ENCODE data around the gene SLC7A1. TPM values are rescaled to one million over a fixed set of nuclear protein-coding genes. Genes with fewer than 3 reads are reported as not detected.
A peak's percentile ranks its signal among the peaks of the same experiment; 100 is the strongest.

The SLC7A1 gene
- total RNA-seq, 1 donor from 2014 or later, result 30.7 TPM

- intact Hi-C loops (cut with DNase I), result no loop called here
- no peak for DNase-seq (ENCODE audit: low spot score)
Measured at GRCh38 chr13:29515372-29515771, 80.1 kb downstream of the SLC7A1 start.

DNA sequence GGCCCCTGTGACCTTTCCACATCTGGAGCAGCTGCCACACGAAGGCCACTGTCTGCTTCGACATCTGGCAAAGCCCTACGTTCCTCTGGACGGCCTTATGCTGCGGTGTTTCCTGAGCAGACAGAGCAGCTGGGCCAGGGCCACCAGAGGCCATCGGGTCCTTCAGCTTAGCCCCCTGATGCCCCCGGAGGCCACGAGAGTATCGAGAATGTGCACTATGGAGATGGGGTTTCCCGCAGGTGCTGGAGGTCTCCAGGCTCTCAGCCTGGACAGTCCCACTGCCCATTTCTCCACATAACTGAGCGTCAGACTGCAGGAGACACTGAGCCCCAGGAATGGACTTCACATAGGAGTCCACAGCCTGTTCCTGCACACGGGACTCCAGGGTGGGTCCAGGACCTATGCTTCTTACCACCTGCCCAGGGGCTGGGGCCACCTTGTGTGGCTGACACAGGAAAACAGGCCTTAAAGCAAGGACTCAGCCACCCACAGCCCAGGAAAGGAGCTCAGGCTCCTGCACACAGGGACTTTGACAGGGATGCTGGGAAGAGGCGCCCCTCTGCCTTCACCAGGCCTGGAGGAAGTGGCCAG is 80.7 kb downstream of the SLC7A1 start:
- DNase-seq (ENCODE audit: low spot score), result no peak
- intact Hi-C loops (cut with DNase I), result no loop called here

- no peak for DNase-seq (ENCODE audit: low spot score)
- intact Hi-C loops (cut with DNase I), result no loop called here
Measured at GRCh38 chr13:29513981-29514719, 81.3 kb downstream of the SLC7A1 start.

DNA sequence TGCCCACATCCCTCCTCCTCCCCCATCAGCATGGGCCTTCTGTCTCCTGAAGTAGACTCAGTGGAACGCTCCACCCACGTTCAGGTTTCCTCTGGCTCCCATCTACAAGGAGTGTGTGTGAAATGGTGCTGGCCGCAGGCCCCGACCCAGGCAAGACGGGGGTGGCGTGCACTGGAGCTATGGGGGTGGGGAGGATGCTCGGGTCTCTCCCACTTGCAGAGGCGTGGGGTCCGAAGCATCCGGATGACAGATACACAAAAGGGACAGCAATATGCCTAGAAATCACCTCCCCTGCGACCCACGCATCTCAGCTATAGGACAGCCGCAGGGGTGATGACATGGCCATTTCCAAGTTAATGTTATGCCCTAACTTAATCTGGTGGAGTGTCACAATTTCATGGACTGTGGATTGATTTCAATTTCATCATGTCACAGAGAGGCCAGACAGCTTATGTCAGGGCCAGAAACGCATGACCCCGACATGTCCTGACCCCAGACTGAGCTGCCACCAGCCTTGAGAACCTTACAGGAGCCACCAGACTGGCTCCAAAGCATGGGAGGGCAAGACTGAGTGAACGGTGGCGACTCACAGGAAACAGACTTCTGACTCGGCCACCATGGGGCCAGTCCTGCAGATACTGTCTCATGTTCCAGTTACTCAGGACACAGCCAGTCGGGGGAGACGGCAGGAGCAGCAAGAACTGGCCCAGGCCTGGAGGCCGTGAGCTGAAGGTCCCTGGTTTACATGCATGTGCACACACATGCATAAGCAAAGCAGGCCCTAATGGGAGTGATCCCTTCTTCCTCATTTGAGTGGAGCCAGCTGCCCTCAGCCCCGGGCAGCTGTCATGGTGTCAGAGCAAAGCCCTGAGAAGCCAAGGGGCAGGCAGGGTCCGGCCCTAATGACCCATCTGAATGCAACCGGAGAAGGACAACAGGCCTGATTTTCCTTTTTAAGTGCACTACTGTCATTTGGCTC is 82.2 kb downstream of the SLC7A1 start:
- DNase-seq (ENCODE audit: low spot score), result no peak
- intact Hi-C loops (cut with DNase I), result no loop called here

DNA sequence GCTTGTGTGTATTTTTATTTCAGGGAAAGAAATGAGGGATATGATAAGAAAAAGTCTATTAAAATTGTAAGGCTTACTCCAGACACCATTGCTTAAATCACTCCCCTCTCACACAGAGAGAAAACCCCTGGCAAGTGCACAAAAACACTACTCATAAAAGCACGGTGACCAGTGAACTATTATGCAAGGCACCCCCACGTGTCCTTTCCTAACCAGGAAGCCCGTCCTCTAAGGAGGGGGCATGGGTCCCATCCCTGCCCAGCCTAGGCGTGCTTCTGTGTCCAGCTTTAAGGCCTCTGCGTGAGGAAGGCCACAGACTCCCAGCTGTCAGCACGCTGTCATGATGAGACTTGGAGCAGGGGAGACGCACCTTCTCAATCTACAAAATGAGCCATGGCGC is 83.5 kb downstream of the SLC7A1 start:
- intact Hi-C loops (cut with DNase I), result no loop called here
- DNase-seq (ENCODE audit: low spot score), result no peak

- intact Hi-C loops (cut with DNase I), result no loop called here
Measured at GRCh38 chr13:29511106-29511796, 84.2 kb downstream of the SLC7A1 start.

DNA sequence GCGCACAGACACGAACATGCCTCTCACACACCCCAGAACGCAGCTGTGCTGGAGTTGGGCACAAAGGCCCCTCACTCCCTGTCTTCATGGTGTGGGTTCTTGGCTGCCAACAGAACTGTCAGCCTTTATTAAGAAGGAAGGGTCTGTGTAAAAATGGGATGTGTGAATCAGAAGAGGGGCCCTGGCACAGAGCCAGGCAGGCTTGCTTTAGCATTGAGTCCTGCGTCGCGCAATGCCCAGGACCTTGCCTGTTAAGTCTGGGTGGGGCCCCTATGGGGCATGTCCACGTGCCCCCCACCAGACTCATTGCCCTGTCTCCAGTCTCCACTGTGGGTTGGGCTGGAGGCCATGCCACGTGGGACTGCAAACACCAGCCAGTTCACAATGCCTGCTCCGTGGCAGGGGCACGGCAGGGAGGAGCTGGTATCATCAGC is 84.8 kb downstream of the SLC7A1 start:
- intact Hi-C loops (cut with DNase I), result loop anchor here (1.0 kb wide), 1 partner anchor 84 kb away; no protein-coding TSS in a partner anchor

More at GRCh38 chr13:29511106-29511796, 84.2 kb downstream of the SLC7A1 start:
- DNase-seq (ENCODE audit: low spot score), result no peak

GRCh38 chr13:29509999-29510589 is 85.4 kb downstream of the SLC7A1 start:
- no peak for DNase-seq (ENCODE audit: low spot score)
- intact Hi-C loops (cut with DNase I), result loop anchor here (1.0 to 2.0 kb wide), 3 partner anchors 84 to 605 kb away; no protein-coding TSS in a partner anchor

More for the DNA sequence above, 84.8 kb downstream of the SLC7A1 start:
- no peak for DNase-seq (ENCODE audit: low spot score)

- intact Hi-C loops (cut with DNase I), result loop anchor here (2.0 kb wide), 2 partner anchors 200 to 606 kb away; no protein-coding TSS in a partner anchor
- no peak for DNase-seq (ENCODE audit: low spot score)
Measured at GRCh38 chr13:29508876-29509252, 86.6 kb downstream of the SLC7A1 start.

GRCh38 chr13:29508130-29508875 is 87.2 kb downstream of the SLC7A1 start:
- intact Hi-C loops (cut with DNase I), result loop anchor here (2.0 kb wide), 2 partner anchors 200 to 606 kb away; no protein-coding TSS in a partner anchor
- DNase-seq (ENCODE audit: low spot score), result peak; percentile 87

DNA sequence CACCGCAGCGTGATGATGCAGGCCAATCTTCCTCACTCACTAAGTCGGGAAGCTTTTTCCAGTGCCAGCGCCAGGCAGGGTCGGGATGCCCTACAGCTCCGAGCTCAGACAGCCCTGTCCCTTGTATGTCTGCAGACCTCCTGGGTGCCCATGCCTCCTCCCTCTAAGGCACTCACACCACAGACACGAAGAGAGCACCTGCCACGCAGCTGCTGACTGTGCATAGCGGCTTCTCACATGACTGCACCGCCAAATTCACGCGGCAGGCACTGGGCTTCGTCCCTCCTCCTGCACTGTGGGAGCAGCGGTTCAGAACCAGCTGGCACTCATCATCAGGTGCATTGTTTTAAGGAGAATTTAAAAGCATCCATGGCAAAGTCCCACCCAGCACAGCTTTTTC is 88.1 kb downstream of the SLC7A1 start:
- no peak for DNase-seq (ENCODE audit: low spot score)
- intact Hi-C loops (cut with DNase I), result no loop called here

GRCh38 chr13:29505950-29506349 is 89.5 kb downstream of the SLC7A1 start:
- DNase-seq (ENCODE audit: low spot score), result no peak
- intact Hi-C loops (cut with DNase I), result no loop called here

- no peak for DNase-seq (ENCODE audit: low spot score)
- intact Hi-C loops (cut with DNase I), result no loop called here
Measured at GRCh38 chr13:29505511-29505910, 90.0 kb downstream of the SLC7A1 start.

GRCh38 chr13:29504691-29505090 is 90.8 kb downstream of the SLC7A1 start:
- intact Hi-C loops (cut with DNase I), result no loop called here

DNA sequence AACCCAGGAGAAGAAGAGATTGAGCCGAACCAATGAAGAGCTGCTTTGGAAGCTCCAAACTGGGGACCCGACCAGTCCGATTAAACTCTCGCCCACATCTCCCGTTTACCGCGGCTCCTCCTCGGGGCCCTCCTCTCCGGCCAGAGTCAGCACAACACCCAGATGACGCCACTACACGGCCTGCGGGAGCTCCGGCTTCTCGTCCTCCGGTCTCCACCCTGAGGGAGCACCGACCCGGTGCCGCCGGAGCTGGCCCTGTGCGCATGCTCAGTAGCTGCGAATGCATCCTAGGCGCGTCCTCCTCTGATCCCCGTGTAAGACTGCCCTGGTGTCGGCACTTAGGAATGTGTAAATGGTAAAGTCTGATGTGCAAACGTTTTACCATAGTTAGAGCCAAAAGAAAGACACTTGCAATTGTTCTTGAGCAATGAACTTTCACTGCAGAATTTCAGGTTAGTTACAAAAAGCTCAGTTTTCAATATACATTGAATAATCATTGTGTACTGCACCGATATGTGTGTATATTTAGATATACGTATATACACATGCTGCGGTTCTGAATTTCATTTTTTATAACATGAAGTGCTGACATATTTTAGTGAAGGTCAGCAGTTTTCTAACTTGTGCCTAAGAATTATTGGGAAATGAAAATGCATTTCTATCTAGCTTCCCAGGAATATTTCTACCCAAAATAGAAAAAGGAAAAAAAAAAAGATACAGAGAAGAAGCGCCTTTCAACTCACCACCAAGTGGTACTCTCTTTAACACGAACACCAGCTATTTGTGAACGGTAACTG is 92.2 kb downstream of the SLC7A1 start:
- intact Hi-C loops (cut with DNase I), result no loop called here
- DNase-seq (ENCODE audit: low spot score), result no peak

More at GRCh38 chr13:29504691-29505090, 90.8 kb downstream of the SLC7A1 start:
- no peak for DNase-seq (ENCODE audit: low spot score)

- intact Hi-C loops (cut with DNase I), result no loop called here
- no peak for DNase-seq (ENCODE audit: low spot score)
Measured at GRCh38 chr13:29502391-29503008, 93.0 kb downstream of the SLC7A1 start.

GRCh38 chr13:29501674-29502073 is 93.8 kb downstream of the SLC7A1 start:
- intact Hi-C loops (cut with DNase I), result no loop called here

More at GRCh38 chr13:29501674-29502073, 93.8 kb downstream of the SLC7A1 start:
- DNase-seq (ENCODE audit: low spot score), result no peak
